ENCODE data around the gene ATP5F1A.

- TF ChIP-seq CTCF (IDR thresholded peaks at IDR 0.05) (no peak), POLR2AphosphoS5 (IDR thresholded peaks at IDR 0.05; ENCODE audit: low read depth, low read length) (no peak), SIN3A (IDR thresholded peaks at IDR 0.05; ENCODE audit: borderline replicate concordance, insufficient read depth, low read depth, low read length) (no peak), TCF7L2 (IDR thresholded peaks at IDR 0.05; ENCODE audit: low read depth, low read length) (no peak)
- TF ChIP-seq, protein P1, sequence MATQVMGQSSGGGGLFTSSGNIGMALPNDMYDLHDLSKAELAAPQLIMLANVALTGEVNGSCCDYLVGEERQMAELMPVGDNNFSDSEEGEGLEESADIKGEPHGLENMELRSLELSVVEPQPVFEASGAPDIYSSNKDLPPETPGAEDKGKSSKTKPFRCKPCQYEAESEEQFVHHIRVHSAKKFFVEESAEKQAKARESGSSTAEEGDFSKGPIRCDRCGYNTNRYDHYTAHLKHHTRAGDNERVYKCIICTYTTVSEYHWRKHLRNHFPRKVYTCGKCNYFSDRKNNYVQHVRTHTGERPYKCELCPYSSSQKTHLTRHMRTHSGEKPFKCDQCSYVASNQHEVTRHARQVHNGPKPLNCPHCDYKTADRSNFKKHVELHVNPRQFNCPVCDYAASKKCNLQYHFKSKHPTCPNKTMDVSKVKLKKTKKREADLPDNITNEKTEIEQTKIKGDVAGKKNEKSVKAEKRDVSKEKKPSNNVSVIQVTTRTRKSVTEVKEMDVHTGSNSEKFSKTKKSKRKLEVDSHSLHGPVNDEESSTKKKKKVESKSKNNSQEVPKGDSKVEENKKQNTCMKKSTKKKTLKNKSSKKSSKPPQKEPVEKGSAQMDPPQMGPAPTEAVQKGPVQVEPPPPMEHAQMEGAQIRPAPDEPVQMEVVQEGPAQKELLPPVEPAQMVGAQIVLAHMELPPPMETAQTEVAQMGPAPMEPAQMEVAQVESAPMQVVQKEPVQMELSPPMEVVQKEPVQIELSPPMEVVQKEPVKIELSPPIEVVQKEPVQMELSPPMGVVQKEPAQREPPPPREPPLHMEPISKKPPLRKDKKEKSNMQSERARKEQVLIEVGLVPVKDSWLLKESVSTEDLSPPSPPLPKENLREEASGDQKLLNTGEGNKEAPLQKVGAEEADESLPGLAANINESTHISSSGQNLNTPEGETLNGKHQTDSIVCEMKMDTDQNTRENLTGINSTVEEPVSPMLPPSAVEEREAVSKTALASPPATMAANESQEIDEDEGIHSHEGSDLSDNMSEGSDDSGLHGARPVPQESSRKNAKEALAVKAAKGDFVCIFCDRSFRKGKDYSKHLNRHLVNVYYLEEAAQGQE (IDR thresholded peaks at IDR 0.05; ENCODE audit: insufficient read depth in 1 of 2, low read depth in 2 of 2, low read length in 1 of 2), result no peak
Measured at GRCh38 chr18:46046126-46046525, 52.0 kb downstream of the ATP5F1A start.

All from Panc1 (cell line).